ENCODE data around the gene SAE1. TPM values are rescaled to one million over a fixed set of nuclear protein-coding genes. Genes with fewer than 3 reads are reported as not detected.

The SAE1 gene
- total RNA-seq, 1 donor from 2014 or later: 96.6 TPM

DNA sequence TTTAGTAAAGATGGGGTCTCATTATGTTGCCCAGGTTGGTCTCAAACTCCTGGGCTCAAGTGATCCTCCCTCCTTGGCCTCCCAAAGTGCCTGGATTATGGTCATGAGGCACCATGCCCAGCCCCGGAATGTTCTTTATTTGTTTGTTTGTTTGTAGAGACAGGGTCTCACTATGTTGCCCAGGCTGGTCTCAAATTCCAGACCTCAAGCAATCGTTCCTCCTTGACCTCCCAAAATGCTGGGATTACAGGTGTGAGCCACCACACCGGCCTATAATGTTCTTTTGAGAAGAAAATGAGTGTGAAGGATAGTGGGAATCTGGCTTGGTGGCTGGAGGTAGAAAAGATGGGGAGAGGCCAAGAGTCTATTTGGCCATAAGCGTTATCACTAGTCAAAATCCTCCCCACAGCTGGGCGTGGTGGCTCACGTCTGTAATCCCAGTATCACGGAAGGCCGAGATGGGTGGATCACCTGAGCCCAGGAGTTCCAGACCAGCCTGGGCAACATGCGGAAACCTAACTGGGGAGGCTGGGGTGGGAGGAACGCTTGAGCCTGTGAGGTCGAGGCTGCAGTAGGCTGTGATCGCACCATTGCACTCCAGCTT lies 105.5 kb downstream of the SAE1 start:
- H3K9me3 Mint-ChIP-seq (ENCODE audit: unreplicated experiment): no peaks in the 10 kb centered on the region
- TF ChIP-seq, protein P1, sequence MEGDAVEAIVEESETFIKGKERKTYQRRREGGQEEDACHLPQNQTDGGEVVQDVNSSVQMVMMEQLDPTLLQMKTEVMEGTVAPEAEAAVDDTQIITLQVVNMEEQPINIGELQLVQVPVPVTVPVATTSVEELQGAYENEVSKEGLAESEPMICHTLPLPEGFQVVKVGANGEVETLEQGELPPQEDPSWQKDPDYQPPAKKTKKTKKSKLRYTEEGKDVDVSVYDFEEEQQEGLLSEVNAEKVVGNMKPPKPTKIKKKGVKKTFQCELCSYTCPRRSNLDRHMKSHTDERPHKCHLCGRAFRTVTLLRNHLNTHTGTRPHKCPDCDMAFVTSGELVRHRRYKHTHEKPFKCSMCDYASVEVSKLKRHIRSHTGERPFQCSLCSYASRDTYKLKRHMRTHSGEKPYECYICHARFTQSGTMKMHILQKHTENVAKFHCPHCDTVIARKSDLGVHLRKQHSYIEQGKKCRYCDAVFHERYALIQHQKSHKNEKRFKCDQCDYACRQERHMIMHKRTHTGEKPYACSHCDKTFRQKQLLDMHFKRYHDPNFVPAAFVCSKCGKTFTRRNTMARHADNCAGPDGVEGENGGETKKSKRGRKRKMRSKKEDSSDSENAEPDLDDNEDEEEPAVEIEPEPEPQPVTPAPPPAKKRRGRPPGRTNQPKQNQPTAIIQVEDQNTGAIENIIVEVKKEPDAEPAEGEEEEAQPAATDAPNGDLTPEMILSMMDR (IDR thresholded peaks at IDR 0.05): no peak
- H3K36me3 Mint-ChIP-seq (ENCODE audit: unreplicated experiment): no peaks in the 10 kb centered on the region
- no peaks in the 10 kb centered on the region for H3K27me3 Mint-ChIP-seq (ENCODE audit: unreplicated experiment)
- H3K4me3 Mint-ChIP-seq (ENCODE audit: unreplicated experiment): no peak overlapping the region
- no peak overlapping the region for H3K27ac Mint-ChIP-seq (ENCODE audit: unreplicated experiment)
- DNase-seq (ENCODE audit: extremely low spot score, unreplicated experiment): no peak
- H3K4me1 Mint-ChIP-seq (ENCODE audit: unreplicated experiment): peaks cover 29% of the 10 kb centered on the region

DNA sequence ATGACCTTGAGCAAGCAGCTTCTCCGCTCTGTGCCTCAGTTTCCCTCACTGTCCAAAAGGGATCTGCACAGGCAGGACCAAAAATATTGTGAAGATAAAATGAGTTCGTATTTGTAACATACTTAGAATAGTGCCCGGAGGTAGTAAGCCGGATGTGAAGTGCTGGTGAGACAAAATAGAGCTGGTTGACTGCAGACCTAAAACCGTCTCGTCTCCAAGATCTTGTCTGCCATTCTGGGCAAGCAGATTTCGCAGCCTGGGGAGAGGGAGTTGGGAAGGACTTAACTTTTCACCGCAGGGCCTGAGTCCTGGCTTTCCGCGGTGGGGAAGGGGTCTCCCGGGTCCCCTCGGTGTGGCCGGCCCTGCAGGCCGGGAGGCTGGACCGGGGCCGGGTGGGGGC lies 108.5 kb downstream of the SAE1 start:
- TF ChIP-seq, protein P1 (IDR thresholded peaks at IDR 0.05): no peak
- peak overlapping the region; percentile 64 for H3K4me3 Mint-ChIP-seq (ENCODE audit: unreplicated experiment)
- H3K4me1 Mint-ChIP-seq (ENCODE audit: unreplicated experiment): peaks cover 20% of the 10 kb centered on the region
- no peaks in the 10 kb centered on the region for H3K9me3 Mint-ChIP-seq (ENCODE audit: unreplicated experiment)
- H3K27me3 Mint-ChIP-seq (ENCODE audit: unreplicated experiment): no peaks in the 10 kb centered on the region
- DNase-seq (ENCODE audit: extremely low spot score, unreplicated experiment): no peak
- H3K36me3 Mint-ChIP-seq (ENCODE audit: unreplicated experiment): no peaks in the 10 kb centered on the region
- peak overlapping the region; percentile 44 for H3K27ac Mint-ChIP-seq (ENCODE audit: unreplicated experiment)

DNA sequence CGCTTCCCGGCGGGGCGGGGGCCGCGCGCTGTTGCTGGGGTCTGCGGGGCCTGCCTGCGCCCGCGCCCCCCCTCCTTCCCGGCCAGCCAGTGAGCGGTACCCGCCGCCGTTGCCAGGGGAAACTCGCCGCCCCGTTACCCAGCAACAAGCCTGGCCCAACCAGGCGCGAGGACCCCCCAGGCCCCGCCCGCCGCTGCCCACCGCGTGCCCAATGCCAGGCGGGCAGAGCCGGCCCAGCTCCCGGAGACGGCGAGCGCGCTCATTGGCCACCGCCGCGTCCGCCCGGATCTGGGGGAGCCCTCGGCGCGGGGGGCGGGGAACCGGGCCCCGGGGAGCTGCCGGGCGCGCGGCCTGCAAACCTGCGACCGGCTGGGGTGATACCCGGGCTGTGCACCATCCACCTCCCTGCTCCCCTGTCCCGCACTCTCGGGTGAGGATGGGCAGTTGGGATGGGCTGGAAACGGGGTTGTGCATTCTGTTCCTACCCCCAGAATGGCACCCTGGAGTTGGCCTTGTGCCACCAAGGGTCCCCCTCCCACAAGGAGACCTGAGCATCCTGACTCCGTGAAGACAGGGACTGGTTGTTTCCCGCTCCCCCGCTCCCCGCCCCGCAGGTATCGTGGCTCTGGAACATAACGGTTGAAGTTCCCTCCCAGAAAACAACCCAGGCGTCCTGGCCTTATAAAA lies 109.1 kb downstream of the SAE1 start:
- Mint-ChIP-seq H3K4me1 (ENCODE audit: unreplicated experiment) (peaks cover 26% of the 10 kb centered on the region), H3K27me3 (ENCODE audit: unreplicated experiment) (no peaks in the 10 kb centered on the region), H3K4me3 (ENCODE audit: unreplicated experiment) (peak overlapping the region; percentile 29), H3K27ac (ENCODE audit: unreplicated experiment) (no peak overlapping the region), H3K9me3 (ENCODE audit: unreplicated experiment) (no peaks in the 10 kb centered on the region), H3K36me3 (ENCODE audit: unreplicated experiment) (no peaks in the 10 kb centered on the region)
- TF ChIP-seq, protein P1 (IDR thresholded peaks at IDR 0.05): no peak
- DNase-seq (ENCODE audit: extremely low spot score, unreplicated experiment): peak; percentile 94

DNA sequence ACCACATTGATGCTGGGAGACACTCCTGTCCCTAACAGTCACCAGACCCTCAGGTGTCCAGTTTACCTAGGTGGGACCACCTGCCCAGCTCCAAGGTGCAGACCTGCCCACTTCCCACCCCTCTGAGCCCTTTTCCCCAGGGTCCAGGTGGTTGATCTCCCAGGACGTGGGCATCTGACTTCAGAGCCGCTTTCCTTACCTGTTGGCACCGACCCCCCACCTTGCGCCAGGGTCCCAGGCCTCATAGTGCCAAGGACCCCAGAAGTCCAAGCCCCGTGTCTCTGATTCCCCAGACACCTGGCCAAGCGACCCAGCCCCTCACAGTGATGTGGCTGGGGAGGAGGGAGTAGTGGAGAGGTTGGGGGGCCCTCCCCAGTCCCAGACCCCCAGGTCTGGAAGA lies 109.9 kb downstream of the SAE1 start:
- H3K4me1 Mint-ChIP-seq (ENCODE audit: unreplicated experiment): peaks cover 27% of the 10 kb centered on the region
- DNase-seq (ENCODE audit: extremely low spot score, unreplicated experiment): no peak
- H3K27ac Mint-ChIP-seq (ENCODE audit: unreplicated experiment): no peak overlapping the region
- no peaks in the 10 kb centered on the region for H3K27me3 Mint-ChIP-seq (ENCODE audit: unreplicated experiment)
- no peaks in the 10 kb centered on the region for H3K36me3 Mint-ChIP-seq (ENCODE audit: unreplicated experiment)
- no peak overlapping the region for H3K4me3 Mint-ChIP-seq (ENCODE audit: unreplicated experiment)
- TF ChIP-seq, protein P1 (IDR thresholded peaks at IDR 0.05): no peak
- H3K9me3 Mint-ChIP-seq (ENCODE audit: unreplicated experiment): no peaks in the 10 kb centered on the region
